Common myeloid progenitor, CD34-positive (primary cell): Measurements from ENCODE around the gene CDHR5.

Experiments used
- CTCF ChIA-PET: fragments of 350-600 bp; sonication (Branson Sonifier 250); formaldehyde crosslinking; loops from one replicate; lab custom pipeline; 2021; ENCODE audit warnings: antibody characterized with exemption; lab: Charles Lee
- POLR2A ChIA-PET: fragments of 350-600 bp; sonication (Branson Sonifier 250); formaldehyde crosslinking; loops from one replicate; lab custom pipeline; 2021; ENCODE audit warnings: antibody characterized with exemption; lab: Charles Lee
- DNase-seq, 3 donors: peaks; one replicate each; pipeline versions ENCODE4 v3.0.0 to v3.0.0-alpha.2; 2013
- H3K27ac ChIP-seq, 2 experiments: 1 replicate in 1 of 2; 2 replicates in 1 of 2; pipeline ENCODE4 v1.7.0; 2013; ENCODE audit warnings: inconsistent platforms in 2 of 2, low read length in 2 of 2, mild to moderate bottlenecking in 2 of 2, low read depth in 1 of 2, moderate library complexity in 1 of 2; ENCODE audit not compliant: severe bottlenecking in 2 of 2, insufficient read depth in 1 of 2, poor library complexity in 1 of 2
- H3K27me3 ChIP-seq, 5 experiments: replicated peaks in 2 of 5; 1 replicate in 3 of 5; 2 replicates in 2 of 5; pipeline versions ENCODE4 v1.6.1 to v1.7.0; 2013; ENCODE audit warnings: low read length in 4 of 5, mild to moderate bottlenecking in 2 of 5, moderate library complexity in 2 of 5, inconsistent platforms in 1 of 5; ENCODE audit not compliant: insufficient read depth in 5 of 5, control insufficient read depth in 4 of 5
- H3K36me3 ChIP-seq, 4 experiments: 1 replicate in 2 of 4; 2 replicates in 2 of 4; pipeline versions ENCODE4 v1.6.1 to v1.7.0; 2013; ENCODE audit warnings: low read length in 3 of 4, control low read depth in 1 of 4, mild to moderate bottlenecking in 1 of 4; ENCODE audit not compliant: control insufficient read depth in 4 of 4, insufficient read depth in 4 of 4
- H3K4me1 ChIP-seq, 4 experiments: 1 replicate in 3 of 4; 2 replicates in 1 of 4; pipeline versions ENCODE4 v1.6.1 to v1.7.1; 2013; ENCODE audit warnings: low read length in 3 of 4, mild to moderate bottlenecking in 3 of 4, control low read depth in 1 of 4, inconsistent platforms in 1 of 4, moderate library complexity in 1 of 4; ENCODE audit not compliant: control insufficient read depth in 4 of 4, insufficient read depth in 4 of 4; ENCODE audit errors: control extremely low read depth in 1 of 4
- H3K4me3 ChIP-seq, 7 experiments: 1 replicate in 4 of 7; 2 replicates in 3 of 7; pipeline versions ENCODE4 v1.5.1 to v1.7.0; 2013; ENCODE audit warnings: mild to moderate bottlenecking in 7 of 7, low read length in 6 of 7, moderate library complexity in 6 of 7, inconsistent platforms in 2 of 7, low read depth in 2 of 7, control low read depth in 1 of 7; ENCODE audit not compliant: insufficient read depth in 4 of 7, control insufficient read depth in 1 of 7; ENCODE audit errors: extremely low read depth in 1 of 7
- H3K9me3 ChIP-seq, 5 experiments: 1 replicate in 4 of 5; 2 replicates in 1 of 5; pipeline versions ENCODE4 v1.6.1 to v1.7.1; 2013; ENCODE audit warnings: low read length in 4 of 5, mild to moderate bottlenecking in 2 of 5, inconsistent platforms in 1 of 5, low read depth in 1 of 5, moderate library complexity in 1 of 5; ENCODE audit not compliant: control insufficient read depth in 4 of 5, insufficient read depth in 2 of 5; ENCODE audit errors: control extremely low read depth in 1 of 5
- WGBS: methylation state at CpG from one replicate; pipeline ENCODE4 v1.1.5; 2013; ENCODE audit not compliant: insufficient coverage; 5-methylcytosine and 5-hydroxymethylcytosine counted together

CDHR5 gene

GRCh38 chr11:660681-661444, 36.1 kb upstream of the CDHR5 start:
- Histone ChIP-seq H3K4me3 (no peak overlapping the region), H3K4me1 (peaks cover 0 to 4% (median 0%) of the 10 kb centered on the region in 4 experiments), H3K9me3 (no peaks in the 10 kb centered on the region), H3K27ac (no peak overlapping the region), H3K36me3 (peaks cover 3 to 75% (median 40%) of the 10 kb centered on the region in 4 experiments), H3K27me3 (no peaks in the 10 kb centered on the region)
- DNase-seq = no peak
- CTCF ChIA-PET = interaction anchor here (1.1 to 3.3 kb wide), 9 partner anchors 11 to 105 kb away, joined by 3 to 22 read pairs (median 4); partner anchors contain the start of gene DEAF1
- POLR2A ChIA-PET = no interaction called here
- 96% methylated on average over 18 of the region's 19 CpGs for WGBS

- no peak overlapping the region for H3K4me3 ChIP-seq
- H3K36me3 ChIP-seq = peaks cover 3 to 72% (median 39%) of the 10 kb centered on the region in 4 experiments
- no peak overlapping the region for H3K27ac ChIP-seq
- 96% methylated on average over 19 of the region's 19 CpGs for WGBS
- no peaks in the 10 kb centered on the region for H3K27me3 ChIP-seq
- ChIA-PET CTCF (interaction anchor here (1.1 to 3.3 kb wide), 7 partner anchors 18 to 105 kb away, joined by 3 to 22 read pairs (median 4); partner anchors contain the start of gene DEAF1), POLR2A (no interaction called here)
- H3K9me3 ChIP-seq = no peaks in the 10 kb centered on the region
- no peak for DNase-seq
- no peaks in the 10 kb centered on the region for H3K4me1 ChIP-seq
These were observed 35.5 kb upstream of the CDHR5 start for GRCh38 chr11:660281-660680.

GRCh38 chr11:659532-660085, 34.9 kb upstream of the CDHR5 start:
- CTCF ChIA-PET = interaction anchor here (1.6 to 3.3 kb wide), 3 partner anchors 63 to 106 kb away, joined by 4 to 22 read pairs (median 19); no protein-coding TSS in a partner anchor
- 96% methylated on average over 16 of the region's 16 CpGs for WGBS
- Histone ChIP-seq H3K36me3 (peaks cover 3 to 74% (median 38%) of the 10 kb centered on the region in 4 experiments), H3K4me3 (no peak overlapping the region), H3K4me1 (no peaks in the 10 kb centered on the region), H3K27ac (no peak overlapping the region), H3K9me3 (no peaks in the 10 kb centered on the region), H3K27me3 (no peaks in the 10 kb centered on the region)
- POLR2A ChIA-PET = no interaction called here
- no peak for DNase-seq

GRCh38 chr11:657691-658126, 33.0 kb upstream of the CDHR5 start:
- Histone ChIP-seq H3K27ac (no peak overlapping the region), H3K4me1 (no peaks in the 10 kb centered on the region), H3K27me3 (no peaks in the 10 kb centered on the region), H3K4me3 (no peak overlapping the region), H3K36me3 (peaks cover 0 to 72% (median 42%) of the 10 kb centered on the region in 4 experiments), H3K9me3 (no peaks in the 10 kb centered on the region)
- WGBS = 92% methylated on average over 12 of the region's 14 CpGs
- CTCF ChIA-PET = interaction anchor here (1.0 kb wide), 1 partner anchor 106 kb away, joined by 4 read pairs; no protein-coding TSS in a partner anchor
- no peak for DNase-seq
- POLR2A ChIA-PET = no interaction called here

- DNase-seq = no peak
- ChIA-PET CTCF (interaction anchor here (1.0 kb wide), 1 partner anchor 109 kb away, joined by 3 read pairs; no protein-coding TSS in a partner anchor), POLR2A (no interaction called here)
- 89% methylated on average over 3 of the region's 7 CpGs for WGBS
- H3K4me3 ChIP-seq = no peak overlapping the region
- H3K27me3 ChIP-seq = no peaks in the 10 kb centered on the region
- H3K36me3 ChIP-seq = peaks cover 0 to 66% (median 41%) of the 10 kb centered on the region in 4 experiments
- no peaks in the 10 kb centered on the region for H3K9me3 ChIP-seq
- no peak overlapping the region for H3K27ac ChIP-seq
- H3K4me1 ChIP-seq = no peaks in the 10 kb centered on the region
These were observed 32.1 kb upstream of the CDHR5 start for GRCh38 chr11:656866-657265.

- Histone ChIP-seq H3K4me1 (no peaks in the 10 kb centered on the region), H3K36me3 (peaks cover 0 to 61% (median 39%) of the 10 kb centered on the region in 4 experiments), H3K27me3 (no peaks in the 10 kb centered on the region), H3K4me3 (no peak overlapping the region), H3K27ac (no peak overlapping the region), H3K9me3 (no peaks in the 10 kb centered on the region)
- DNase-seq = no peak
- ChIA-PET POLR2A (interaction anchor here (0.6 kb wide), 1 partner anchor 441 kb away, joined by 3 read pairs; no protein-coding TSS in a partner anchor), CTCF (interaction anchor here (1.0 to 1.2 kb wide), 2 partner anchors 10 to 110 kb away, joined by 3 read pairs; no protein-coding TSS in a partner anchor)
- WGBS = 95% methylated on average over 13 of the region's 14 CpGs
These were observed 31.7 kb upstream of the CDHR5 start for GRCh38 chr11:656426-656825.
